Tibial nerve (tissue), 3 donors: ENCODE results near the gene SHANK3.

ENCODE experiments used
- POLR2A ChIP-seq, 2 donors: fragments of 450-650 bp; IDR thresholded peaks; one replicate each; pipeline ENCODE4 v1.6.1; 2017; ENCODE audit warnings: antibody characterized with exemption in 2 of 2, mild to moderate bottlenecking in 2 of 2, moderate library complexity in 2 of 2
- TF ChIP-seq, protein P1 (sequence below), 5 experiments: fragments of 200-600 bp in 3 of 5; fragments of 450-650 bp in 2 of 5; sonication (generic) in 3 of 5; IDR thresholded peaks; one replicate each; pipeline ENCODE4 v1.5.1; 2016 to 2019; ENCODE audit warnings: antibody characterized with exemption in 5 of 5, mild to moderate bottlenecking in 3 of 5, moderate library complexity in 2 of 5

DNA sequence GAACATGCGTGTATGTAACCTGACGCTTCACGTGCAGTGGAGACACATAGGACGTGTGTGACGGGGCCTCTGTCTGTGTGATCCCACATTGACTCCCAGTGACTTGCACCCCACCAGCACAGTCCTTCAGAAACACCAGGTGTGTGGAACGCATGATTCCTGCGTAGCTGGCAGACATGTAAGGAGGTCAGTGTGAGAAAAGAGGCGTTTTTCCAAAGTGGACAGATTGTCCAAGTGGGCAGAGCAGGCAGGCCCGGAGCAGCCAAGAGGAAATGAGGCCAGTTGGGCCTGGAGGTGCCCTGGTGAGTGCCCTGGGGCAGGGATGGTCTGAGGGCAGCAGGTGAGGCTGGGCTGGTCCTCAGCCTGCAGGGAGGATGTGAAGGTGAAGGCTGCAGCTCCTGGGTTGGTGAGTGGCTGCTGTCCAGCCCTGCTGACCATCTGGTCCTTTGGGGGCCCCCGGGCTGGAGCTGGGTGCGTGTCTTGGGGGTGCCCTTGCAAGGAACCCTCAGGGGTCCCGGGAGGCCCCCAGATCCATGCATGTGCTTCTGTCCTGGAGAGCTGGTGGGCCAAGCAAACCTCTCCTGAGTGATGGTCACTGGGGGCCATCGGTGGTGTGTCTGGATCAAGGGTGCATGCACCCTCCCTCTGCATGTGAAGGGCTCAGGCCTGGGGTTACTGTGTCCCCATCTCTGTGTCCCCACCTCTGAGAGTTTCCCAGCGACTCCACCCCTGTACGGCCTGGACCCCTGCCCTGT is 26.6 kb downstream of the SHANK3 start:
- TF ChIP-seq POLR2A (IDR thresholded peaks at IDR 0.05): no peak
- TF ChIP-seq, protein P1, sequence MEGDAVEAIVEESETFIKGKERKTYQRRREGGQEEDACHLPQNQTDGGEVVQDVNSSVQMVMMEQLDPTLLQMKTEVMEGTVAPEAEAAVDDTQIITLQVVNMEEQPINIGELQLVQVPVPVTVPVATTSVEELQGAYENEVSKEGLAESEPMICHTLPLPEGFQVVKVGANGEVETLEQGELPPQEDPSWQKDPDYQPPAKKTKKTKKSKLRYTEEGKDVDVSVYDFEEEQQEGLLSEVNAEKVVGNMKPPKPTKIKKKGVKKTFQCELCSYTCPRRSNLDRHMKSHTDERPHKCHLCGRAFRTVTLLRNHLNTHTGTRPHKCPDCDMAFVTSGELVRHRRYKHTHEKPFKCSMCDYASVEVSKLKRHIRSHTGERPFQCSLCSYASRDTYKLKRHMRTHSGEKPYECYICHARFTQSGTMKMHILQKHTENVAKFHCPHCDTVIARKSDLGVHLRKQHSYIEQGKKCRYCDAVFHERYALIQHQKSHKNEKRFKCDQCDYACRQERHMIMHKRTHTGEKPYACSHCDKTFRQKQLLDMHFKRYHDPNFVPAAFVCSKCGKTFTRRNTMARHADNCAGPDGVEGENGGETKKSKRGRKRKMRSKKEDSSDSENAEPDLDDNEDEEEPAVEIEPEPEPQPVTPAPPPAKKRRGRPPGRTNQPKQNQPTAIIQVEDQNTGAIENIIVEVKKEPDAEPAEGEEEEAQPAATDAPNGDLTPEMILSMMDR (IDR thresholded peaks at IDR 0.05): no peak
